SIG-M5 (cell line): ENCODE results near the gene SMIM8.
"Not testable (repeated sequence)": the region's sequence is repeated elsewhere in the genome, so short reads cannot be mapped to it uniquely, and the experiment has no call there.

Source experiments
- DNase-seq: peaks from one replicate; lab custom pipeline; 2025; lab: John Stamatoyannopoulos, UW

Gene SMIM8, protein sequence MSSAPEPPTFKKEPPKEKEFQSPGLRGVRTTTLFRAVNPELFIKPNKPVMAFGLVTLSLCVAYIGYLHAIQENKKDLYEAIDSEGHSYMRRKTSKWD

DNA sequence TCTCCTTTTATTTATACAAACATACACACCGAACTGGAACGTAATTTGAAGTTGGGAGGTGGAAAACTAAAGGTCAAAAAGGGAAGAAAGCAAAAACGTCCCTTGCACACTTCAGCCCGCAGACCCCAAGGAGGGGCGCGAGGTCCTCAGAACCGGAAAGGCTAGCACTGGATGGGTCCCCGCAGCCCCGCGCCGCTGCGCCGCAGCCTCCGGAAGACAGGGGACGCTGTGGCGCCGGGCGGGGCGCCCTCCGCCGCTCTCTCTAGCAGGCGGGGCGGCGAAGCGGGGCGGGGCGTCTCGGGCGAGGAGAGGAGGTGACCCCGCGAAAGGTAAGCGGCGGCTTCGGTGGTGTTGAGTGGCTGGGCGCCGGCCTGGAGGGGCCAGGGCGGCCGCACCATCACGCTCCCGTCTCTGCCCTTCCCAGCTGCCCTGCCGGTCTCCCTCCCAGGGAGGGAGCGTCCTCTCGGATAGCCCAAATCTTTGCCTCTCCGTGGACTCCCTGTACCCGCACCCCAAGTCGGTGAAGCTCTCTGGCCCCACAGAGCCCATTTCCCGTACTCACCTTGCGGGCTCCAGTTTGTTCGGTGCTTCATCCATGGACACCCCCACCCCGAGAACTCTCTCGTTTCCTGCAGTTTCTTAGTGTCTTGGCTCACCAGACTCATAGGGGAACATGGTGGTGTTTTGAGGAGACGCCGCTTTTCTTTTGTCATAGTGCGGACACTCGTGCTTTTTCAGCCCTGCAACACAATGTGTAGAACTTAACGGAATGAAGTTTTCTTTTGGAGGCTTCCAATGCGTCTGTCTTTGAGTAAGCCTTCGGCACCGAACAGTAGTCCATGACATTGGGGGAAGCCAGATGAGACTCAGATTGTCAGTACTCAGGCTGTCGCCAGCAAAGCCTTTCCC is at the start of gene SMIM8:
Gene SMIM8, plus strand, starts transcription at position 285 of the 909 bp plus-strand sequence. CDS start 14,444 bp downstream, outside the sequence.
- no peak for DNase-seq

DNA sequence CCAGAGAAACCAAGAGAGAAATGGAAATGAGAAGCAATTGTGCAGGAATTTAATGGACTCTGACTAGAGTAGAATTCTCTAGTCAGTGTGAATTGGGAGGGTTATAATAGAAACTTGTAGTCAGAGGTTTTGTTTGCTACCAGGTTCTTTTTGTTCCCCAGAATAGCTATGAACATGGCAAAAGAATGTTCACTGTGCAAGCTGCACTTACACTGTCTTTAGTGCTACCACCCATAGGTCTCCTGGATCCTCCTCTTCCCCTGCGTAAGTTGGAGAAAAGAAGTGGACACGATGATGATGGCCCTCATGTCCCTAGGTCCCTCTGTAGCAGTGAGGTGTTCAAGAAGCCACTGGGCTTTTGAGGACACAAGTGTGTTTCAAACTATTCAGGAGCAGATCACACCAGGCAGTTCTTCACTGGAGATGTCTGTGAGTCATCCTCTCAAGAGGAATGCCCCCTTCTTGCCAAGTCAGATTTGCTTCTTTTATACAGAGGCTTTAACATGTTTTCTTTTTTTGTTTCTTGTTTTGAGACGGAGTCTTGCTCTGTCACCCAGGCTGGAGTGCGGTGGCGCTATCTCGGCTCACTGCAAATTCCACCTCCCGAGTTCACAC is 47.6 kb upstream of the SMIM8 start:
- no peak for DNase-seq

DNA sequence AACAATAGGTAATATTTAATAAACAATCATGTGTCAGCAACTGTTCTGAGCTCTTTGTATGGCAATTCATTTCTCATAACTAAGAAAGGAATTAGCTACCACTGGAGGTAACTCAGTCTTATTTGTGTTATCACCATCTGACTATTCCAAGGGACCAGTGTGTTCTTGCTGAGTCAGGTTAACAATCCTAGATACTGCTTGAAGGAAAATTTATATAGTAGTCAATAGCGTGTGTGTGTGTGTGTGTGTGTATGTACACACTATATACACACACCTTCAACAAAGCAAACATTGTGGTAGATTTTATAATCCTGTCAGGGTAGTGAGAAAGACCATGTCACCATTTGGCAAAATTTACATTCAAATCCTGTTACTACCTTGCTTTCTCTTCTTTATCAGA is 45.8 kb upstream of the SMIM8 start:
- DNase-seq, result no peak

DNA sequence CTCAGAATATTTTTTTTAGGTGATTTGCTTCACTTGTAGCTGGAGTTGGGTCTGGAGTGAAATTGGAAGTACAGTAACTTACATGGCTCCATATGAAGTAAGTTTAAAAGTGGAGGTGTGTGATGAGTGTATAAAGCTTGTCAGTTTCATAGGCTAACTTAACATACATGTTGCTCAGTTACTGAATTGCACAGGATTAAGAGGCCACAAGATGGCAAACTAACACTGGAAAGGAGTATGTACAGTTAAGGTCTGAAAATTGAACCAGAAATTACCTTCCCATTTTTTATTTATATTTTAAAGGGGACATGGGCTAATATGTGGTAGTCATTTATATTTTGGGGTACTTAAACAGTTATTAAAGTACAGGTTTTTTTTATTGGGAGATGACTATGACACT is 45.3 kb upstream of the SMIM8 start:
- no peak for DNase-seq

DNA sequence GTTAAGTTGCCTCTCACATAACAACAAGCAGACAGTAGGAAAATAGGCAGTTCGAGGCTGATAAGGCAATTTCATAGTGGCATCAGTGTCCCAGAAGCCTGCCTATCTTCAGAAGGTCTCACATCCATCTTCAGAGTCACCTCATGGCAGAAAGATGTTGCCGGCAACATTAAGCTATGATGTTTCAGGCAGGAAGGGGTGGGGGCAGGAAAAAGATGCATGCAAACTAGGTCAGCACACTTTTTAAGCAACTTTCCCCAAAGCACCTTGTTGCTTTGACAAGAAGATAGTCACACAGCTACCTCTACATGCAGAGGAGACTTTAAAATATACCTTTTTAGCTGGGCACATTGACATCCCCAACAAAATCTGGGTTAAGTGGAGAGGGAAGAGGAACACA is 43.2 kb upstream of the SMIM8 start:
- no peak for DNase-seq

DNA sequence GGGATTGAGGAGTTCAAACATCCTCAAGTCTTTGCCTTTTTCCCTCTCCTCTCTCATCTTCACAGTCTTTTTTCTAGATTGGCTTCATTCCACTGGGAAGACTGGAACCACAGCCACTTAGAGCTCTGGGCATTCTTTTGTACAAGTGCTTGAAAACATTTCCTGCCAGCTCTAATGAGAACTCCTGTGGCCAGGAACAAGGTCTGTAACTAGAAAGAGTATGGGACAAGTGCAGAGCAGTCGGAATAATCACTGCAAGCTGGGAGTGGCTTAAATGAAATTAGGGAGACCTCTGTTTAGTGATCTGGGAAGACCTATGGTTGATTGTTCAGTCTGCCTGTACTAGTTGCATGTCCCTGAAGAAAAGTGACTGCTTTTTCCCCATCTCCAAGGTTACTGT is 41.0 kb upstream of the SMIM8 start:
- DNase-seq, result no peak

DNA sequence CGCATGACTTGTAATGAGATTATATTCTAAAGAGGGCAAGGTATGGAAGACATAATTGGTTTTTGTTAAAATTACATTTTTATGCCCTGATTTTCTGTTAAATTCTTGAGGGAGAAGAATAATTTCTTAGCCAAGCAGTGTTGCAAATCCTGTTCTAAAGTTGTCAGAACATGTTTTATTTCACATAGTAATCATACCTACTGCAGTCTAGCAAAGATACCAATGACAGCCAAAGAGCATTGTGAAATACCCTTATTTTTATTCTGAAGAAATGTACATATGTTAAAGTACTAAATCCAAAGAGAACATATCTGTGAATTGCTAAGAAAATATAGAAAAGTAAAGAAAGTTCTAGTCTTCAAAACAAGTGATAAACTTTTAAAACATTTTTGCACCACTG is 39.6 kb upstream of the SMIM8 start:
- DNase-seq, result no peak

DNA sequence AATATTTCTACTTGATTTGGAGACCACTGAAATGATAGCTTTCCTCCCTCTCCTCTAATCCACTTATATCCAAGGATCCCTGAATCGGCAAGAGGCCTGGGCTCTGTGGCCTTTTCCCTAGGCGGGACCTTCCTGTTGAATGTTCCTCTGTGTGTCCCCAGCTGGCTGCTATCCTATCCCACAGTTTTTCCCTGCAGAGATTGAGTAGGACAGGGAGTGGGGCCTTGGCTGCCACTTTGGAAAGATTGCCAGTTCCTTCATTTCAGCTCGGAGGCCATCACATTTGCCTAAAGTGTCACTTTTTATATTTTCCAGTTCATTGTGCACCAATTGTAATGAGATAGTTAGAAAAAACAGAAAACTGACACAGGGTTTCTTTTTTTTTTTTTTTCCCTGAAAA is 38.9 kb upstream of the SMIM8 start:
- DNase-seq, result no peak

DNA sequence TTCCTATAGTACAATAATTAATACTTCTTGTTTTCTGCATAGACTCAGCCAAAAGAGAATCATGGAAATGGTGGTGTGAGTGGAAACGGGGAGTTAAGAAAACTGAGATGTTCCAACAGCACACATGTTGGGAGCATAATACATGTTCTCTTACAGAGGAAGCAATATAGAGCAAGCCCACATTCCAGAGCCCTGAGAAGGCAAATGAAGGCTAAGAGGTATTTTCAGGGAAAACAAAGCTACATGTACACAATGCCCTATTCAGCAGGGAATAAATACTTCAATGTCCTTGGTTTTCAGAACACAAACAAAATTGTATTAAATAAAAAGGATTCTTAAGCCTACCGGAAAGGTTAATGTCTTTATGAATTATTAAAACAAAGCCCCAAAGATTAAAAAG is 35.1 kb upstream of the SMIM8 start:
- DNase-seq, result no peak

DNA sequence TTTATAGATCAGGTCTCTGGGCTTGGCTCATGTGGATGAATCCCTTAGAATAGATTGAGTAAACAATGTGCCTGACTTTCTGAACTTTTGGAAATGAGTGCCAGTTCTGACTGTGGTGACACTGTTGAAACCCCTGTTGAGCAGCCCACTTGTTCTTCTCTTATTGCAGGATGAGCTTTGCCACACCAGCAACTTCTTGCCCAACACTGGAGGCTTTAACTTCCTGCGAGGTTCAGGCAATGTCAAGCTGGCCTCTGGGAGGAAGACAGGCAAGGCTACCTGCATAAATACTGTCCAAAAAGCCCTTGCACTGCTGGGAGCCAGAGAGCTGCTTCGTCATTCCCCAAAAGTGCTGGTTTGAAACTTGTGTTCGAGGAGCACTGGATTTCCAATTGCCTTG is 32.8 kb upstream of the SMIM8 start:
- DNase-seq, result no peak

DNA sequence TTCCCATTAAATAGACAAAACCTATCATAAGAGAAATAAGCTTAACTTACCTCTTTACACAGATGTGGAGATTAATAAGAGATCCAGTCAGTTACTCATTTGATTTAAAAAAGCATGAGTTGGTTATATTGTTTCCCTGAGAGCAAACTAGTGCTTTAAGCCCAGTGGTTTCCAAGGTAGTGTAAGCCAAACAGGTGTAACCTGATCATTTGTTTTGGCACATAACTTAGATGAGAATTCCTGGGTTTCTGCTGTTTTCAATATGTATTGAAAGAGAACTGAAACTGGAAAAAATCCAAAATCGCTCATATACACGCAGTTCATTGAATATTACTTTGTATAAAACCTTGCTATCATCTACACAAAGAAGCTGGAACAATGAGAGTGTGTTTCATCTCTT is 30.5 kb upstream of the SMIM8 start:
- no peak for DNase-seq

DNA sequence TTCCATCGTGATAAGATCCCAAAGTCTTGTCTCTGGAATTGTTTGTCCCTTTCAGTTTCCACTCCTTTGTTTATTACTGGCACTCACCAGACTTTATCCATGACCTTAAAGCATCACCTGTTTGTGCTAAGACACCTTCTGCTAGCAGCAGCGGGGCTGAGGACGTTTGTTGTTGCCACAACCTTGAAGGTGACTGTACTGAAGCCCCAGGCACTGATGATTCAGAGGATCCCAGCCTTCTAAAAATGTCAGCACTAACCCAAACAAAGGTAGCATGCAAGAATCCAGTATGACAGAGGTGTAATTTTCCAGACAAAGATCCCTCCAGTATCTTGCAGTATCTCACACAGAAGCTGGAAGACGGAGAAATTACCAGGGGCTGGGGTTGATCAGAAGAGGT is 28.9 kb upstream of the SMIM8 start:
- no peak for DNase-seq

DNA sequence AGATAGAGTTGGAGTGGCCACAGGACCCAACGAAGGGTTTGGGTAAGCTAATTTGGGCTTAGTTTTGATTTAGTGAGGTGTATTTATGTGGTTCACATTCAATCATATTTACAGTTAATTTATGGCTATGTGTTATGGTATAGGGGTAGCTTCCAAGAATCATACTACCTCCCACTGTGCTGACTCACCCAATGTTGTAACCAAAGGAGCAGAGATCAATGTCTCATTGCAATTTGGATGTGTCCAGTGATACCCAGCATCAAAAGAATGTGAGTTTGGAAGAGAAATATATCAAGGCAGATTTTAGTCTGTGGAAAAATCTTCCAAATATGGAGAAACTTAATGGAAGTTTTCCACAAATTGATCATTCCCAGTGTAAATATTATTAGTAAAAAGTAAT is 25.3 kb upstream of the SMIM8 start:
- DNase-seq, result no peak

DNA sequence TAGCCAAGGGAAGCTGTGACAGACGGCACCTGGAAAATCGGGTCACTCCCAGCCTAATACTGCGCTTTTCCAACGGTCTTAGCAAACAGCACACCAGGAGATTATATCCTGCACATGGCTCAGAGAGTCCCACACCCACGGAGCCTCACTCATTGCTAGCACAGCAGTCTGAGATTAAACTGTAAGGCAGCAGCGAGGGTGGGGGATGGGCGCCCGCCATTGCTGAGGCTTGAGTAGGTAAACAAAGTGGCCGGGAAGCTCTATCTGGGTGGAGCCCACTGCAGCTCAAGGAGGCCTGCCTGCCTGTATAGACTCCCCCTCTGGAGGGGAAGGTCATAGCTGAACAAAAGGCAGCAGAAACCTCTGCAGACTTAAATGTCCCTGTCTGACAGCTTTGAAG is 21.1 kb upstream of the SMIM8 start:
- DNase-seq, result not testable (repeated sequence)

DNA sequence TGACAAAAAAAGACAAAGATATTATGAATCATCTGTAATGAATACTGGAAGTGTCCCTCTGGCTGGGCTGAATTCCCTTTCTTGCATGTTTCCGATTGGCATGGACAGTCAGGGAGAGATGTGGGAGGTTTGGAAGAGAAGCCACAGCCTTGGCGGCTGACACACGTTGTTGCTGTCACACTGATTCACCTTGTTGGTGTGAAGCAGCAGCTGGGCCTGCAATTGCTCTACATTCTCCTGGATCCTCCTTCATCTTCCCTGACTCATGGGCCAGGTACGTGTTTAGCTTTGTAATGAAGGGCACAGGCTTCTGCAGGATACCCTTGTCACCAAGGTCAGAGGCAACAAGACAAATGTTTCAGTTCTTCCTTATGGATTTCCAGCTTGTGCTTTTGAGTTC is 13.4 kb upstream of the SMIM8 start:
- DNase-seq, result no peak

DNA sequence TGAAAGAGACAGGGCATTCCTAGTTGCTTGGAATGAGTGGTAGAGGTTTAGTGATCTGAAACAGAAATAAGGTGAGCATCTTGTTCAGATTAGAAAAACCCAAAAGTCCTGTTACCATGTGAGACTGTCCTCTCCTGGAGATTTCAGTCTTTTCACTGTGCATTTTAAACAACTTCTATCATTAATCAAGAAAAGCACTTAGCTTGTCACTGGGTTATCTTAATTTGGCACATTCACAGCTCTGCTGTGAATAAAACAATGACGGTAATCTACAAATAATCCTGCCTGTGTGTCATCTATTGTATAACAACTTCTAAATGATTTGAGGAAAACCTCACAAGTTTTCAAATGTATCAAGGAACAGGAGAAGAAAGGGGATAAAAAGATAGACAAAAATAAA is 9.5 kb upstream of the SMIM8 start:
- DNase-seq, result no peak

DNA sequence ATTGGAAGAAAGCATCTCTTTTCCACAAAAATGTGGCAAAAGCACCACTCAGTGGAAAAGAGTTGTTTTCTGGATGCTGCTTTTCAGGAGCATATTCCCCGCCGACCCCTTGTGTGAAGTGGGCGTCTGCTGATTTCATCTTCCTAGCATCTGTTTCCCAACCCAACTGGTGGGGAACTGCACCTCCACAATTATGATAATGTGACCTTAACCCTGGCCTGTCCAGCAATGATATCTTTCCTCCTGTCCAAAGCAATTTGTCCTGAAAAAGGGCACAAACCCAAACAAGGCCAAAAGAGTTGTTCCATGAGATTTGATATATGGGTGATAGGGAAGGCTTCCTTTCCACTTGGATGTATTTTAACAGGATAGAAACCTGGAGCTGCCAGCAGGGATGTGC is 7.3 kb upstream of the SMIM8 start:
- DNase-seq, result no peak

DNA sequence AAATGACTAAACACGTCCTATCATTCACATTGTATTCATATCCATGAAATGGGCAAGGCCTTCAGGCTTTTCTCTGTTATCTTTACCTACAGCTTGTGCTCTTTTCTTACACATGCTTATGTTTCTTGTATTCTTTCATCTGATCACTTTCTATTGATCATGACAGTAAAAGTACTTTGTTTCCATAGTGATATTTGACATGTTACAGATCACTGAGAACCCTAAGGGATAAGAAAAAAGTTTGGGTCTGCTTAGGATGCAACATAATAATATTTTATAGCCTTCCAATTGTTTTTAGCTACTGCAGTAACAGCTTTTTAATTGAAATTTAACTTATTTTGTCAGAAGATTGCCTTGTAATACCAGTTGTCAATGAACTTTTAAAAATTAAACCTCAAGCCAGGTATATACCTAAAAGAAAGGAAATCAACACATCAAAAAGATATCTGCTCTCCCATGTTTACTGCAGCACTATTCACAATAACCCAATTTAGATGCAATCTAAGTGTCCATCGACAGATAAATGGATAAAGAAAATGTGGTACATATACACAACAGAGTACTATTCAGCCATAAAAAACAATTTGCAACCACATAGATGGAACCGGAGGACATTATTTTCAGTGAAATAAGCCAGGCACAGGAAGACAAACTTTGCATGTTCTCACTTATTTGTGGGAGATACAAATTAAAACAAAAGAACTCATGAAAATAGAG is 3.0 kb upstream of the SMIM8 start:
- DNase-seq, result no peak

DNA sequence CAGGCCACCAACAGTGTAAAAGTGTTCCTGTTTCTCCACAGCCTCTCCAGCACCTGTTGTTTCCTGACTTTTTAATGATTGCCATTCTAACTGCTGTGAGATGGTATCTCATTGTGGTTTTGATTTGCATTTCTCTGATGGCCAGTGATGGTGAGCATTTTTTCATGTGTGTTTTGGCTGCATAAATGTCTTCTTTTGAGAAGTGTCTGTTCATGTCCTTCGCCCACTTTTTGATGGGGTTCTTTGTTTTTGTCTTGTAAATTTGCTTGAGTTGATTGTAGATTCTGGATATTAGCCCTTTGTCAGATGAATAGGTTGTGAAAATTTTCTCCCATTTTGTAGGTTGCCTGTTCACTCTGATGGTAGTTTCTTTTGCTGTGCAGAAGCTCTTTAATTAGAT is 1.5 kb downstream of the SMIM8 start:
- not testable (repeated sequence) for DNase-seq

DNA sequence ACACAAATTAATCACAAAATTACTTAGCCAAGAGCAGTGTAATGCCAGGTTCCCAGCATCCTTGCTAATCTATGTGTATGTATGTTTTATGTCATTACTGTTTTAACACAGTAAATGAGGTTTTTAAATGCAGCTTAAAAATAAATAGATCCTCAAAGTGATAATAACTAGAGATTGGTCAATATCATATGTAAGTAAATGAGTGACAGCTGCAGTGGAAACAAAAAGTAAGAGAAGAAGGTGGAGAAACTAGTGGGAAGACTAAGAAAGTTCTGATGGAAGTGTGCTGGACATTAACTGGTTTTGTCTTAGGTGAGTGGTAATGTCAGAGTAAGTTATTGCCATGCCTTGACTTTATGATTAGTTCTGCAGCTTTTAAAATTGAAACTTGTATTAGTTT is 8.6 kb downstream of the SMIM8 start:
- no peak for DNase-seq

DNA sequence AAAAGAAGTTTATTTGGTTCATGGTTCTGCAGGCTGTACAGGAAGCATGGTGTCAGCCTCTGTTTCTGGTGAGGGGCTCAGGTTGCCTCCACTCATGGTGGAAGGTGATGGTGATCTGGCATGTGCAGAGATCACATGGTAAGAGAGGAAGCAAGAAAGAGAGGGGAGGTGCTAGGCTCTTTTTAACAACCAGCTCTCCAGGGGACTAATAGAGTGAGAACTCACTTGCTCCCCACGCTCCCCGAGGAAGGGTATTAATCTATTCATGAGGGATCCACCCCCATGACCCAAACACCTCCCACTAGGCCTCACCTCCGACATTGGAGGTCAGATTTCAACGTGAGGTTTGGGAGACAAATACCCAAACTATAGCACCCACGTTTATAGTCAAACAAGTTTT is 10.6 kb downstream of the SMIM8 start:
- no peak for DNase-seq

DNA sequence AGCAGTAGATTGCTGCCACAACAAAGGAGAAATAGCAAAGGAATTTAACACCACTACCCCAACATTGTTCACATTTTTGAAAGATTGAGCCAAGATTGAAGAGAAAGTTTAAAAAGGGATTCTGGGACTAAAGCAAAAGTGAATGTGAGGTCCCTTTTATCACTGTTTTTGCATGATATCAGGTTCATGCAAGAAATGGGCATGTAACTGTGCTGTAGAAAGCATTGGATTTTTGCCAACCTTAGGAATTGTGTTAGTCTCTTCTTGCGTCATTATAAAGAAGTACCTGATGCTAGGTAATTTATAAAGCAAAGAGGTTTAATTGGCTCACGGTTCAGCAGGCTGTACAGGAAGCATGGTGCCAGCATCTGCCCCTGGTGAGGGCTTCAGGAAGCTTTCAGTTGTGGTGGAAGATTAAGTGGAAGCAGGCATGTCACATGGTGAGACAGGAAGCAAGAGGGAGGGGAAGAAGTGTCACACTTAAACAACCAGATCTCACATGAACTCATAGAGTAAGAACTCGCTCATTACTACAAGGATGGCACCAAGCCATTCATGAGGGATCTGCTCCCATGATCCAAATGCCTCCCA is 11.3 kb downstream of the SMIM8 start:
- no peak for DNase-seq
